ENCODE results near the gene NALF2.

Gene NALF2

GRCh38 chrX:69493766-69494165 lies 10.4 kb upstream of the NALF2 start:
- H3K27ac ChIP-seq (ENCODE audit: extremely low read depth, low read depth, low read length) = no peak overlapping the region
- POLR2A ChIA-PET = no interaction called here
- CTCF ChIA-PET = interaction anchor here (0.7 to 4.8 kb wide), 10 partner anchors 15 to 1615 kb away, joined by 3 to 60 read pairs (median 5); partner anchors contain the start of gene IGBP1
- peaks cover 2% of the 10 kb centered on the region; the same call in 1 of the 2 replicates for H3K9me3 ChIP-seq (ENCODE audit: control insufficient read depth, insufficient read depth, low read depth, low read length)
- H3K4me3 ChIP-seq (ENCODE audit: low read depth, low read length) = no peak overlapping the region
- no peak for TF ChIP-seq ZNF132 (tag by site-specific recombination; IDR thresholded peaks at IDR 0.05; ENCODE audit: borderline replicate concordance)
- no peak for TF ChIP-seq CTCF (tag by site-specific recombination; IDR thresholded peaks at IDR 0.05)
- no peak for TF ChIP-seq SALL2 (tag by site-specific recombination; IDR thresholded peaks at IDR 0.05; ENCODE audit: borderline replicate concordance)
- TF ChIP-seq ZNF544 (tag by site-specific recombination; IDR thresholded peaks at IDR 0.05) = no peak
- no peak for TF ChIP-seq ZNF169 (tag by site-specific recombination; IDR thresholded peaks at IDR 0.05)
- no peak for TF ChIP-seq HOXA7 (CRISPR knock-in tag; IDR thresholded peaks at IDR 0.05; ENCODE audit: borderline replicate concordance)
- TF ChIP-seq ZBTB6 (tag by site-specific recombination; IDR thresholded peaks at IDR 0.05) = no peak
- no peak for TF ChIP-seq ZNF2 (tag by site-specific recombination; IDR thresholded peaks at IDR 0.05)
- H3K36me3 ChIP-seq (ENCODE audit: control insufficient read depth in 2 of 2, insufficient read depth in 1 of 2, low read length in 2 of 2) = no peaks in the 10 kb centered on the region
- no peaks in the 10 kb centered on the region for H3K4me1 ChIP-seq (ENCODE audit: control insufficient read depth, insufficient read depth, low read length)

GRCh38 chrX:69496183-69496582 lies 7.9 kb upstream of the NALF2 start:
- ChIA-PET CTCF (interaction anchor here (1.2 to 4.8 kb wide), 4 partner anchors 11 to 601 kb away, joined by 3 to 60 read pairs (median 7); no protein-coding TSS in a partner anchor), POLR2A (no interaction called here)
- Histone ChIP-seq H3K27ac (ENCODE audit: extremely low read depth, low read depth, low read length) (no peak overlapping the region), H3K36me3 (ENCODE audit: control insufficient read depth in 2 of 2, insufficient read depth in 1 of 2, low read length in 2 of 2) (no peaks in the 10 kb centered on the region), H3K4me3 (ENCODE audit: low read depth, low read length) (no peak overlapping the region), H3K9me3 (ENCODE audit: control insufficient read depth, insufficient read depth, low read depth, low read length) (peaks cover 8% of the 10 kb centered on the region), H3K4me1 (ENCODE audit: control insufficient read depth, insufficient read depth, low read length) (no peaks in the 10 kb centered on the region)
- TF ChIP-seq ZNF670 (tag by site-specific recombination; IDR thresholded peaks at IDR 0.05; ENCODE audit: low read depth) (no peak), TCF7L2 (IDR thresholded peaks at IDR 0.05; ENCODE audit: borderline replicate concordance, low read depth, low read length) (no peak), ZNF610 (tag by site-specific recombination; IDR thresholded peaks at IDR 0.05; ENCODE audit: borderline replicate concordance) (no peak), YY1 (tag by site-specific recombination; IDR thresholded peaks at IDR 0.05) (no peak), GLIS1 (tag by site-specific recombination; IDR thresholded peaks at IDR 0.05) (no peak), ZBTB17 (tag by site-specific recombination; IDR thresholded peaks at IDR 0.05) (no peak), ZNF211 (tag by site-specific recombination; IDR thresholded peaks at IDR 0.05; ENCODE audit: low read depth) (no peak), ZNF501 (tag by site-specific recombination; IDR thresholded peaks at IDR 0.05) (no peak), ZNF350 (tag by site-specific recombination; IDR thresholded peaks at IDR 0.05) (no peak), TSHZ1 (tag by site-specific recombination; IDR thresholded peaks at IDR 0.05; ENCODE audit: borderline replicate concordance) (no peak), ZNF549 (tag by site-specific recombination; IDR thresholded peaks at IDR 0.05) (no peak), KLF7 (tag by site-specific recombination; IDR thresholded peaks at IDR 0.05; ENCODE audit: borderline replicate concordance) (no peak), GLI2 (tag by site-specific recombination; IDR thresholded peaks at IDR 0.05; ENCODE audit: borderline replicate concordance, low read depth) (no peak), ZNF23 (tag by site-specific recombination; IDR thresholded peaks at IDR 0.05; ENCODE audit: borderline replicate concordance) (no peak), ZNF585B (tag by site-specific recombination; IDR thresholded peaks at IDR 0.05) (no peak), KLF8 (tag by site-specific recombination; IDR thresholded peaks at IDR 0.05) (no peak)
